GM19193 (cell line): ENCODE measurements around the gene HES1.

Experiments
- POLR2A ChIP-seq: IDR thresholded peaks from 4 replicates; pipeline ENCODE4 v1.6.1; 2011; ENCODE audit not compliant: insufficient read depth, insufficient read length; ENCODE audit errors: extremely low read depth

The HES1 gene

GRCh38 chr3:194098843-194099183 lies 37.1 kb upstream of the HES1 start:
- no peak for TF ChIP-seq POLR2A

DNA sequence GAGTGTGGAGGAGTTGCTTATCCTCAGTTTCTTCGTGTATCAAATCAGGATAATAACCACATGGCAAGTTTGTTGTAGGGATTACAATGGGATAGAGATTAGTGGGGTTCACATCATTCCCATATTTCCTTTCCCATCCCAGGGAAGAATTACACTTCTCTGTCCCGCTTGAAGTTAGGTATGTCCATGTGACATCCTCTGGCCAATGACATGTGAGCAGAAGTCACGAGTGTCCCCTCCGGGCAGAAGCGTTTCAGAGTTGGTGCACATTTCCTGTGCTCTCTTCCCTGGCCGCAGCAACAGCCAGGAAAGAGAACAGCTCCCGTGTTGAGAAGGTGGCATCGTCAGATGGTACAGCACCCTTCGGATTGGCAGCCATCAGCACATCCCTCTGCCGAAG lies 36.7 kb upstream of the HES1 start:
- no peak for TF ChIP-seq POLR2A

DNA sequence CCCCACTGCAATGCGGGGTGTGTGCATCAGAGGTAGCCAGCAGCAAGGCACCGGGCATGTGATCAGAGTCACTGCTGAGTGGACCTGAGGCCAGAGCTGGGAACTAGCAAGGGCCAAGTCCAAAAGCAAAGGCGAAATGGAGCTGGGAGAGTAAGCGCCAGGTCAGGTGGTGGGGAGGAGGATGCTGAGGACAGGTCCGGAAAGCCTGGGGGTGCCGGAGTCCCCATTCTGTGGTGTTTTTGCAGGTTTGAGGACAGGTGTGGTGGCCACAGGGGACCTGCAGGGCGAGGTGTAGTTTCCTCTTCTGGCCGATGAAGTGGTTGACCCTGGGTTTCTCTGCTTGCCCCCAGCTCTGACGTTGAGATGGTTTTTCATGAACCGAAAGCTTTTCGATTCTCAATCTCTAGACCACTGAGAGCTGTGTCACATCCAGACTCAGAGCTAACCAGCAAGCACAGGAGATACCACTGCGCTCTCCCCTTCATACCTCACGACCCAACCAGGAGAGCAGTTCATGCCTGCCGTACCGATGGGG lies 35.0 kb upstream of the HES1 start:
- TF ChIP-seq POLR2A, result peak; percentile 53

- no peak for TF ChIP-seq POLR2A
These were observed 34.1 kb upstream of the HES1 start for GRCh38 chr3:194101592-194102432.

DNA sequence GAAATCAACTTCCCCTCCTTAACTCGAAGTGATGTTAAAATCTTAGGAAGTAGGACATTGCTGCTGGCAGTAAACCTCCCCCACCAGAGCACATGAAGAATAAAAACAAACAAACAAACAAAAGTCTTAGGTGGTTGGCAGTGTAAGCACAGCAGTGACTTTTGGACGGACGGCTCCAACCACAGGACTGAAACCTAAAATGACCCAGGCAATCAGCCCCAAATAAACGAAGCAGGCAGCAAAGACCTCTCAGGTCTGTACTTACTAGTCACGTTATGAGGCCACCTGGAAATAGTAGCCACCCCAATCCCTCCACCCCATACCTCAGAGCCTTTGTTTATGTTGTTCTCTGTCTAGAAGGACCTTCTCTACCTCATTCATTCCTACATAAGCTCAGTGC lies 33.5 kb upstream of the HES1 start:
- no peak for TF ChIP-seq POLR2A

GRCh38 chr3:194103505-194103904 lies 32.4 kb upstream of the HES1 start:
- no peak for TF ChIP-seq POLR2A

DNA sequence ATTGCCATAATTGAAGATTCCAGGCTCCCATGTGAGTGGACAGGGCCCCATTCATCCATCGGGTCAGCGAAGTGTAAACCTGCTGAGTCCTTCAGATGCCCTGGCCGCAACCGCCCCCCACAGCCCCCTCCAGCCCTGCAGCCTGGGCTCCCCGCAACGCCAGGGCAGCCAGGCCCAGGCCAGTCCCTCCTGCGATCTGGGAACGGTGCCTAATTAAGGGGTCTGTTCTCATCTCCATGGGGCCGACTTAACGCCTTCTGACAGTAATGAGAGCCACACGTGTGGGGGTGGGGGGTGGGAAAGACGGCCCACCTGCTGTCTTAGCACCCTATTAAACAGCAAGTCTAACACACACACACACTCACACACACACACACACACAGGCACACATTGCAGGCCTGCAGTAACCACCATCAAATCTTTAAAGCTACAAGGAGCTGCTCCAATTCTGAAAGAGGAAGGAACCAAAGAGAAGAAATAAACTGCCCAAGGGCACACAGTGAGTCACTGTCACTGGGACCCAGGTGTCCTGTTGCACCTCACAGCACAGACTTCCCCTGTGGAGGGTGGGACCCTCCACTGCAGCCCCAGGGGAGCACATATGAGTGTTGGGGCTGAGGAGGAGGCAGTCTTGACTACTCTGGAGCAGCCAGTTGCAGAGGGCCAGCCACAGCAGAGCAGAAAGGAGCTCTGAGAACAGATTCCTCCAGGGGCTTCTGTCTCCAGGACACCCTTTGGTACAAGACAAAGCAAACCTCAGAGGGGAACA lies 31.8 kb upstream of the HES1 start:
- no peak for TF ChIP-seq POLR2A

GRCh38 chr3:194105292-194105691 lies 30.7 kb upstream of the HES1 start:
- TF ChIP-seq POLR2A, result no peak

DNA sequence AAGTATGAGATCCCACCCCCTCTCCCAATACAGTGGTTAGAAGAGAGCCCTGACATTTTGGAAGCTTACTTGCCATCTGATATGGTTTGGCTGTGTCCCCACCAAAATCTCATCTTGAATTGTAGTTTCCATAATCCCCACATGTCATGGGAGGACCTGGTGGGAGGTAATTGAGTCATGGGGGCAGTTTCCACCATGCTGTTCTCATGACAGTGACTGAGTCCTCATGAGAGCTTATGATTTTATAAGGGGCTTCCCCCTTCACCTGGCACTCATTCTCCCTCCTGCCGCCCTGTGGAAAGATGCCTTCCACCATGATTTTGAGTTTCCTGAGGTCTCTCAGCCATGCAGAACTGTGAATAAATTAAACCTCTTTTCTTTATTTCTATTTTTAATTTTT lies 28.8 kb upstream of the HES1 start:
- no peak for TF ChIP-seq POLR2A

- no peak for TF ChIP-seq POLR2A
These were observed 26.6 kb upstream of the HES1 start for GRCh38 chr3:194109192-194109863.

DNA sequence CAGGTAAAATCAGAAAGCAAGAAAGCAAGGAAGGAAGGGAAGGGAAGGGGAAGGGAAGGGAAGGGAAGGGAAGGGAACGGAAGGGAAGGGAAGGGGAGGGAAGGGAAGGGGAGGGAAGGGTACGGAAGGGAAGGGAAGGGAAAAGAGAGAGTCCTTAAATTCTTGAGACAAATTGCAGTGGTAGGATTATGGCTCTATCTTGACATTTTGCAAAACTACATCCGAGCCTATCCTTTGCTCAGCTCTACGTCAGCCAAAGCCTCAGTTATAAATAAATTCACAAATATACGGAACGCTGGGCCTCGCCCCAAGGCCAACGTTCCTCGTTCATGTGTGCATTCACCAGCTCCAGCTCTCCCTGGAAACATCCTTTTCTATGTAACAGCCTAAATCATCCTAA lies 25.5 kb upstream of the HES1 start:
- no peak for TF ChIP-seq POLR2A

DNA sequence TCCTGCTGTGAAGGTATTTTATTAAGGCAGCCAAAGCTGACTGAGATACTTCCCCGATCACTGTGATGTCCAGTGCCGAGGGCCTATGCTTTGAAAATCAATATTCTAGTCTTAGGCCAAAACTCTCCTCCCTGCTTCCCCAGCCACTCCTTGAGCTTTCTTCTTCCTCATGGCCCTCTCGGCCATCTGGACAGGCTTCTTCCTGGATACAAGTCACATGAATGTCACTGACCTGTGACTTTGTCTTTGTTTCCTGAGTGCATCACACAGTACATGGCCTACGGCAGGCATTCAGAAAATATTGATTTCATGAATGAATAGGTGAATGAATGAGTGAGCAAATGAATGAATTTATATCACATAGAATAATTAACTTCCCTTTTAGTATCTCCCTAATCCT lies 24.6 kb upstream of the HES1 start:
- TF ChIP-seq POLR2A, result no peak

DNA sequence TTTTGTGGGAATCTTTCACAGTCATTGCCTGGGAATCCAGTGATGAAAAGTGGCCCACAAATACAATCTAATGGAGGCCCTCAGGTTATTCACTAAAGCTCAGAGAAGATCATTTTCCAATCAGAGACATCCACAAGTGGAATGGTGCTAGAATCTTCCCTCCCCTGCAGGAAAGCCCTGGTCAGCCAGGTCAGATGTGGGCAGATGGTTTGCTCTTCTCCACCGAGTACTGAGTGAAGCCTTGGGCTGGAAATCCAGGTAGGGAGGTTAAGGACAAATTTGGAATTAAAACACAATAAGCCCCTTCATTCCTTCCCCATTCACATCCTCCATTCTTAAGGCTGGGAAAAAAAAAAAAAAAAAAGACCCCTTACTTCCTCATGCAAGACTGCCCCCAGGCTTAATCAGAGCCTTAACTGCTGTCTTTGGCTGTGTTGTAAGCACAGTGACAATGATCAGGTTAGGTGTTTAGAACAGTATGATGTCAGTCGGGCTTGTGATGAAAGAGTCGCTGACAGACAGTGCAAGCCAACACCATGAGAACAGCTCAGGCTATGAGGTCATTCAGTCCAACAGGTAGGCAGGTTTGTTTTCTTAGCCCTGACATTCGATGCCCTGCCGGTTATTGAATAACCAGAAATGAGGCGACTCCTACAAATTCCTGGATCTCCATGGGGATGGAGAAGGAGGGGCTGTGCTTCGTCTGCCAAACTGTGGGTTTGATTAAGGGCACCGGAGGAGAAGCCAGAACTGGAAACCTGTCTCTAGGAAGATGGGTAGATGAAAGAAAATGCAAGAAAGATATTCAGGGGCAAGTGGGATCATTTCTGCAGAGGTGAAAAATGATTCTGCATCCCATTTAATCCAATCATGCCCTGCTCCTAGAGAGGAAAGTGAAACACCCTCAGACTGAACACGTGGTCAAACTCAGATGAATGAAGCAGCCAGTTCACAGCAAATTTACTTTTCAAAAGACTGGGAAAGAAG lies 23.5 kb upstream of the HES1 start:
- TF ChIP-seq POLR2A, result no peak

GRCh38 chr3:194114123-194114522 lies 21.8 kb upstream of the HES1 start:
- no peak for TF ChIP-seq POLR2A
